ENCODE results near the gene BARX2.

BARX2 gene

DNA sequence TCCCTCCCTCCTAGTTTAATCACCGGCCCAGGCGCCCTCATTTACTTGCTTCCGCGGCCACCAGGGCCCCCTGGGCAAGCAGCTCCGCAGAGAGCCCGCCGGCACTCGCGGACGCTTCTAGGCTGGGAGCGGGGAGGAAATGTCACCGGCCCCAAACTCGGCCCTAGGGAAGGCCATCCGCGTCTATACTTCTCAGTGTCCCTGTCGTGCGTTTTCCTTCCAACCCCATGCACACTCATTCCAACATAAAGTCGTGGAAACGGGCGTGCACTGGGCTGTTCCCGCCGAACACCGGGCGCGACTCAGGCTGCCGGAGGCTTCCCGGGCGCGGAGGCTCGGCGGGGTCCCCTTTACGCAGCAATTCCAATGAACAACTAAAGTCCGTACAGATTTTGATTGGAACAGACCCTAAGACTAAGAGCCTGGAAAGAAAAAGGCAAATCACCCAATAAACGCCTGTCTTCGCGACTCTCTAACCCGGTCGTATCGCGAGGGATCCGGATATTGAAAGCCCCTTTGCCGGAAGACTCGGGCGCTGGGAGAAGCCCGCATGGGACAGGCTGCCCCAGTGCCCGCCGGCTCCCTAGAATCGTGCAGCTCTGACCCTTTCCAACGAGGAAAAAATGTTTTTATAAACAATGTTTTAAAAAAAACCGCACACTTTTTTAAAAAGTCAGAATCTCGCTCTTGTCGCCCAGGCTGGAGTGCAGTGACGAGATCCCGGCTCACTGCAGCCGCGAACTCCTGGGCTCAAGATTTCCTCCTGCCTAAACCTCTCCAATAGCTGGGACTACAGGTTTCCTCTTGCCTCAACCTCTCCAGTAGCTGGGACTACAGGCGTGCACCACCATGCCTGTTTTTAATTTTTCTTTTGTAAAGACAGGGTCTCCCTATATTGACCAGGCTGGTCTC lies 1.3 kb upstream of the BARX2 start:
- DNase-seq (ENCODE audit: low read depth in 2 of 2) = no peak

DNA sequence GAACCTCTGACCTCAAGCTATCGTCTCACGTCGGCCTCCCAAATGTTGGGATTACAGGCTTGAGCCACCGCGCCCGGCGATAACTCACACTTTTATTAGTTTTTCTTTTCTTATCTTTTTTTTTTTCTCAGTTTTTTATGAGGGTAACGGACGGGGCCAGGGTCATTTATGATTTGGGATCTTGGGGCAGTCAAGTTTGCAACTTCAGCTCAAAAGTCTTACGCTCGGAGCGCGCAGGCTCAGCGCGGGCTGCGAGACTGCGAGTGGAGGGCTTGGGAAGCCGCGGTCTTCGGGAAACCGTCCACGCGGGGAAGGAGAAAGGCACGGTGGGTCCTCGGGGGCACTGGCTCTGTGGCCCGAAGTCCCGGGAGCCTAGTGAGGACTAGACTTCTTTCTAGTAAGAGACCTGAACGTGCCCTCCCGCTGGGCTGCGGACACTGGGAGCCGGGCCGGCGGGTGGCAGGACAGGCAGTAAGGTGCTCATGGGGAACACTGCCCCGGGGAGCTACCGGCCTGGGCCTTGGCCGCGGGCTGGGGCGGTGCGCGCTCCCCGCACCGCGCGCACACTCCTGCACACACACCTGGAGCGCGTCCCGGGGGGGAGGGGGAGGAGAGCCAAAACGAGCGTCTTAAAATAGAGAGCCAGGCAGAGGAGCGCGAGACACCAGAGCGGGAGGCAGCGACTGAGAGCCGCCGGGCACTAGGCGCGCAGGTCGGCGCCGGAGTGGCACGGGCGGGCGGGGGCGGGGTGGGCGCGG lies 476 bp upstream of the BARX2 start:
- DNase-seq (ENCODE audit: low read depth in 2 of 2) = no peak

DNA sequence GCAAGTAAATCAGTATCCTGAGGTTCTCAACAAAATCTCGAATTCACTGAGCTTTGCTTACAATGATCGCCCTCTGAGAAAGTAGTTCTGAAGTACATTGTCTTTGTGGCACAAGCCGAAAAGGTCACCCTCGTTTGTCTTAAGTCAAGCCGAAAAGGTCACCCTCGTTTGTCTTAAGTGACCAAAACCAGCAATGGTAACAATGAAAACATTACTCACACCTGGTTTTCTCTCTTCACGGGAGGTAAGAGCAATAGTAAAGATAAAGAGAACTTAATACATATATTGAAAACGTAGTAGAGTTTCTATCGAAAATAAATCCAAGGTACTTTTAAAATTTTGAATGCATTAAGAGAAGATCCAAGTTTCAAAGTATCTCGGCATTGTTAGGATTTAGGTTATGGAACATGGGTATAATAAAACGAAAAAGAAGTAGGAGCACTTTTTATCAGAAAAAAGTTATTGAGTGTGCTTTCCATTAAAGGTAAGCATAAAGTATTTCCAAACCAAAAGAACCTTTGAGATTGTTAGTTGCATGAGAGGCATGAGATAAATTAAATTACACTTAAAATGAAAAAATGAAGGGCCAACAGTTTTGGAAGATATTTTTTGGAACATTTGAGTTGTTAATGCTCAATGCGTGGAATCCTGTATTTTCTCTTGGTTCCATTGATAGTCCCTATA lies 1.2 kb downstream of the BARX2 start:
- DNase-seq (ENCODE audit: low read depth in 2 of 2) = no peak

DNA sequence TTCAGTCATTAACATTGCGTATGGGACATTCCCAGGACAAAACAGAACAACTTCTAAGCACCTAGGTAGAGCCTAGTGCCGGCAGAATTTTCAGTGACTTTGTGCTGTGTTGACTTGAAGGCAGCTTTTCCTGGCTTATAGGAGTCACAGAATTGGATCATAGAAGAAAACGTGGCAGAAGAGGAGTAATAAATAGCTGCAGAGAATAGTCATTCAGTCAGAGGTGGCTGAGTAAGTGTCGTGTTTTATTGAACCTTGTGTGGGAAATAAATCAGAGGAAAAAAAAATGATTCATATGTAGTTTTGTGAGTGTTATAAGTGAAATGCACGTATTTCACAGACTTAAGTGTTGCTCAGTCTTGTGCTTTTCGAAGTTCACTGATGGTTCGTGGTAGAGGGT lies 2.1 kb downstream of the BARX2 start:
- no peak for DNase-seq (ENCODE audit: low read depth in 2 of 2)

DNA sequence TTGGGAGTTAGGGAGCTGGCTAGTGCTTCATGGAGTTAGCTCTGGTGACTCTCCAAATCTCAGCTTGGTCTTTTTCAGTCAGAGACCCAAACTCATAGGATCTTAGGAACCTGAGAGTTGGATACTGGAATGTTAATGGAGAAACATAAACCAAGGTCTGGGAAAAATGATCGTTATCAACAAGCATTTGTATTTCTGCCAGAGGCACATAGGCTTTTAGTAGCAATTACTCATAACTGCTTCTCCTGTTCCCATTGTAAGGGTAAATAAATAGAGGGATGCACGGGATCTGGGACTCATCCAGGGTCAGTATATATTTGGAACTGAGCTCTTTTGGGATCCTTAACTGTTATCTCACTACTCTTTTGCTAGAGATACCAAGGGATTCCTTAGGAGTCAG lies 4.8 kb downstream of the BARX2 start:
- no peak for DNase-seq (ENCODE audit: low read depth in 2 of 2)

DNA sequence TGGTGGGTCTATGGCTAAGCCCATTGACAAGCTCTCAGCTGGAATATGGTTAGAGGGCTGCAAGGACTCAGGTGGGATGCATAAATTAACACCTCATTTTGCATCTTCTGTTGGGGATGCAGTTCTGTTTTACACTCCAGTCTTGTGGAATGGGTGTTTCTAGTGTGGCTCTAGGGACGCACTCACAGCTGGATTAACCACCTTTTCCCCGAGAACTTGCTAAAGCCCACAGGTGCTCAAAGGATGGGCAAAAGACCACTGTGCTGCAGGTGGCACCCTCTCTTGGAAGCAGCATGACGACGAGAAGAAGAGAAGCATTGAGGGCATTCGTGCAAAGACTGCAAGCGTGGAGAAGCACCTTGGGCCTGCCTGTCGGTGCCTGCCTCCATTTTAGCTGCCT lies 6.9 kb downstream of the BARX2 start:
- no peak for DNase-seq (ENCODE audit: low read depth in 2 of 2)

DNA sequence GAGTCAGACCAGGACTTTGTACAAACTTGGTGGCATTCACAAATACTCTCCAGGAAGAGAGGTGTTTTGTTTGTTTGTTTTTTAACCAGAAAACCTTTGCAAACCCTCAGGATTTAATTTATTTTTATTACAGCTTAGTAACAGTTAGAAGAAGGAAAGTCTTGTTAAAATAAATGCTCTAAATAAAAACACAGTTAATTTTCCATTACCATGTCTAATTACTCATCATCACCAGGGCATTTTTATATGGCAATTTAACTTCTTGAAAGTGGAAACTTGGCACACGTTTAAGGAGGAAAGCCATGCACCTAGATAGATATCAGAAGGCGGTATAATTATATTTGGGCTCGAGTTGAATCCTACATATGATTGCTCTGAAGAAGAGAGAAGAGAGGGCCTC lies 7.4 kb downstream of the BARX2 start:
- no peak for DNase-seq (ENCODE audit: low read depth in 2 of 2)

- DNase-seq (ENCODE audit: low read depth in 2 of 2) = no peak
Observed at GRCh38 chr11:129383502-129383901, 7.9 kb downstream of the BARX2 start.

- no peak for DNase-seq (ENCODE audit: low read depth in 2 of 2)
Observed at GRCh38 chr11:129384415-129384814, 8.8 kb downstream of the BARX2 start.

DNA sequence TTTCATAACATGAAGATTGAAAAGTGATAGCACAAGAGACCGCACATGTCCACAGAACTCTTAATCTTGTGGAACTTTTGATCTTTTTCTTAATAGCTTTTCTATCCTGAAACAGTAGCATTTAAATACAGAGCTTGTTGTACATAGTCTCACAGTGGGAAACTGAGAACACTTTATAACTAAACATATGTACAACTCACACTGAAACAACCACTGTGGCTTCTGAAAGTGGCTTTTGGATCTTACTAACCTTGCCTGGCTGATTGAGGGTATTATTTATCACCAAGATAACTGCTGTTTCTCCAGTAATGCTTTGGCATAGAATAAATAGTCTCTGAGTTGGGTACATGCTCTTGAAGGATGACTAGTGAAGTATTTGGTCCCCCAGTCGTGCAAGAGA lies 10.2 kb downstream of the BARX2 start:
- no peak for DNase-seq (ENCODE audit: low read depth in 2 of 2)

DNA sequence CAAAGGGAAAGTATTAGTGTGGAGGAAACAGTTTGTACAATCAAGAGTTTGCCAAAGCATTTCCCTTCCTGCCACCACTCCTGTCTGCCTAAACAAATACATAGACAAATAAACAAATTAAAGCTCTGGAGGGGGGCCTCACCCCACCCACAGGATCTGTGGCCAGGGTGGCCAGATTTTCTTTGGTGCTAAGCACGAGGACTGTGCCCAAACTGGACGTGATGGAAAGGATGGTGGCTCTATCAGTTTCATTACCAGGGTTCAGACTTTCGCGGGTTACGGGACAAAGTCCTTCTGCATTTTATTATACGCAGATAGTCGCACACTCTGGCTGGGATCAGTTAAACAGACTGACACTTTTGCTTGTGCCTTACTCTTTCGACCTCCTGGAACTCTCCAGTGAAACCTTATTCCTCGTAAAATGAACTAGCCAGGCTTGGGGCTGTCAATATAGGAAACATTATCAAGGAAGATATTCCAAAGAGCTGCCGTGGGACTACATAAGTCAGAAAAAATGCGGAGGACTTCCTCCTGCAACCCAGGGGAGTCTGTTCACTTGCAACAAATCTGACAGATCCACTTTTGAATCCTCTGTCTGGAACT lies 11.2 kb downstream of the BARX2 start:
- DNase-seq (ENCODE audit: low read depth in 2 of 2) = no peak

GRCh38 chr11:129387434-129387833 lies 11.8 kb downstream of the BARX2 start:
- DNase-seq (ENCODE audit: low read depth in 2 of 2) = no peak

GRCh38 chr11:129388824-129389223 lies 13.2 kb downstream of the BARX2 start:
- no peak for DNase-seq (ENCODE audit: low read depth in 2 of 2)

- no peak for DNase-seq (ENCODE audit: low read depth in 2 of 2)
Observed at GRCh38 chr11:129390303-129390821, 14.7 kb downstream of the BARX2 start.

GRCh38 chr11:129391360-129391759 lies 15.7 kb downstream of the BARX2 start:
- DNase-seq (ENCODE audit: low read depth in 2 of 2) = no peak

DNA sequence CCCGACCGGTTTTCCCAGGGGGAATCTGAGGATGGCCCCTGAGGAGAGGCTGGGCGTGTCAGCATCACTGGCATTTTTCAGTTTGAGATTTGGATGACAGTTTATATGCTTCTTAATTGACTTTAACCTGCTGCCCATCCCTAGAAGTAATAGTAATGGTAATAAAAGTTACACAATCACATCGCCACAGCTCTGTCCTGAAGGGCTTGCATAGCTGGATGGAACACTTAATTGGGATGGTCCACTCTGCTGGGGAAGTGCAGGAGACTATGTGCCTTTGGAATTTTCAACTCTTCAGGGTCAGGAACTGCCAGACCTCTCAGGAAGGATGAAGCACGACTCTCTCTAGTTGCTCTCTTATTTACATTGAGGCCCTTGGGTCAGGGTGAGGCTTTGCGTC lies 16.2 kb downstream of the BARX2 start:
- no peak for DNase-seq (ENCODE audit: low read depth in 2 of 2)

- DNase-seq (ENCODE audit: low read depth in 2 of 2) = no peak
Observed at GRCh38 chr11:129392995-129393394, 17.3 kb downstream of the BARX2 start.

DNA sequence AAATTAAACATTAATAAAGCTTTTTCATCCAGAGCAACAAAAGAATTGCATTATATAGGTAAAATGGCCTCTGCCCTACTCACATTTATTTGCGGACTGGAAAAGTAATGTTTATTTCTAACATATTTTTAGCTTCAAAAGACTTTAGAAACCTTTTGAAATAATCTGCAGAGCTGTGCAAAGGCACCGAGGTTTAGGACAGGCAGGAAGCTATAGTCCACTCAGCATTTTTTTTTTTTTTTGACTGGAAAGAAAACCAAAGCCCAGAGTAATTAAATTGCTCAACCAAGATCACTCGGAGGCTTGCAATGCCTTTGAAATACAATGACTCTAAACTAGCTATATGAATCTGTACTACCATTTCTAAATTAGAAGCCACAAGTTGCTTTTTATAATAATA lies 19.1 kb downstream of the BARX2 start:
- no peak for DNase-seq (ENCODE audit: low read depth in 2 of 2)

DNA sequence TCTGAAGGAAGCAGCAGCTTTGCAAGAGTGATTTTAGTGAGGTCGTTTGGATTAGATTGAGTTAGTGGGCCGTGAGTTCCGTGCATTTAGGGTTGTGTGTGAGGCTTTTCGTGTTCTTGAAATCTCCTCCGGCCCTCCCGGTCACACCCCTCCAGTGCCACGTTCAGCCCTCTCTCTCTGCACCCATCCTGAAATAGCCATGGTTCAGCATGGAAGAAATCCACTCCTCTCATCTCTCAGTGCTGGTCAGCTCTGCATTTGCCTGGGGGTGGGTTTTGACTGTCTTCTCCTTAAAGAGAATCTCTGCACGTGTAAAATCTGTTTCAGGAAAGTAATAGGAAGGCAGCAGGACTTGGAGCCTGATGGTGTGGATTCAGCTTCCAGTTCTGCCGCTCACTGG lies 19.8 kb downstream of the BARX2 start:
- DNase-seq (ENCODE audit: low read depth in 2 of 2) = no peak

GRCh38 chr11:129395883-129396282 lies 20.2 kb downstream of the BARX2 start:
- DNase-seq (ENCODE audit: low read depth in 2 of 2) = no peak

GRCh38 chr11:129396454-129396853 lies 20.8 kb downstream of the BARX2 start:
- no peak for DNase-seq (ENCODE audit: low read depth in 2 of 2)

Data from stimulated activated CD8-positive, alpha-beta memory T cell treated with anti-CD3 and anti-CD28 coated beads, Interleukin-7, amount 100 ng/mL, for 1 hour (primary cell).